T-helper 1 cell treated with Interleukin-12 subunit alpha and Interleukin-12 subunit beta and Interleukin-4 antibody, amounts not matched to agents 30 μg/mL and 1 μg/mL, for 36 hours (primary cell): ENCODE results near the gene SLC6A8.
"Not testable (repeated sequence)": the region's sequence is repeated elsewhere in the genome, so short reads cannot be mapped to it uniquely, and the experiment has no call there.

Experiments used
- H3K27ac Mint-ChIP-seq: one replicate; pipeline ENCODE4 v1.8.0; 2021; ENCODE audit warnings: mild to moderate bottlenecking, mixed read lengths
- H3K27me3 Mint-ChIP-seq: one replicate; pipeline ENCODE4 v1.8.0; 2021; ENCODE audit warnings: low read depth, mixed read lengths
- H3K36me3 Mint-ChIP-seq: one replicate; pipeline ENCODE4 v1.8.0; 2021; ENCODE audit warnings: low read depth, mixed read lengths
- H3K4me1 Mint-ChIP-seq: one replicate; pipeline ENCODE4 v1.8.0; 2021; ENCODE audit warnings: low read depth, mixed read lengths
- H3K4me3 Mint-ChIP-seq: one replicate; pipeline ENCODE4 v1.8.0; 2021; ENCODE audit warnings: mild to moderate bottlenecking, moderate library complexity, mixed read lengths
- H3K9me3 Mint-ChIP-seq: one replicate; pipeline ENCODE4 v1.8.0; 2021; ENCODE audit warnings: mixed read lengths

SLC6A8 gene

GRCh38 chrX:153702336-153703035, 14.8 kb downstream of the SLC6A8 start:
- no peak overlapping the region for H3K4me3 Mint-ChIP-seq

GRCh38 chrX:153703036-153703370, 15.3 kb downstream of the SLC6A8 start:
- Mint-ChIP-seq H3K4me1 (no peaks in the 10 kb centered on the region), H3K27ac (no peak overlapping the region), H3K9me3 (no peaks in the 10 kb centered on the region), H3K27me3 (no peaks in the 10 kb centered on the region), H3K4me3 (no peak overlapping the region), H3K36me3 (peaks cover 8% of the 10 kb centered on the region)

More at GRCh38 chrX:153702336-153703035, 14.8 kb downstream of the SLC6A8 start:
- H3K36me3 Mint-ChIP-seq: peaks cover 9% of the 10 kb centered on the region
- no peaks in the 10 kb centered on the region for H3K9me3 Mint-ChIP-seq
- H3K27ac Mint-ChIP-seq: no peak overlapping the region
- H3K27me3 Mint-ChIP-seq: no peaks in the 10 kb centered on the region
- H3K4me1 Mint-ChIP-seq: no peaks in the 10 kb centered on the region

GRCh38 chrX:153704021-153704526, 16.3 kb downstream of the SLC6A8 start:
- Mint-ChIP-seq H3K27ac (no peak overlapping the region), H3K9me3 (no peaks in the 10 kb centered on the region), H3K27me3 (no peaks in the 10 kb centered on the region), H3K36me3 (peaks cover 5% of the 10 kb centered on the region), H3K4me1 (peaks cover 1% of the 10 kb centered on the region), H3K4me3 (no peak overlapping the region)

- not testable (repeated sequence) for H3K27ac Mint-ChIP-seq, H3K4me1 Mint-ChIP-seq
Measured at GRCh38 chrX:153704631-153705402, 17.1 kb downstream of the SLC6A8 start.

GRCh38 chrX:153705403-153706060, 17.8 kb downstream of the SLC6A8 start:
- H3K4me1 Mint-ChIP-seq, H3K9me3 Mint-ChIP-seq, H3K27me3 Mint-ChIP-seq, H3K36me3 Mint-ChIP-seq, H3K4me3 Mint-ChIP-seq, H3K27ac Mint-ChIP-seq: not testable (repeated sequence)

More at GRCh38 chrX:153704631-153705402, 17.1 kb downstream of the SLC6A8 start:
- not testable (repeated sequence) for H3K9me3 Mint-ChIP-seq, H3K27me3 Mint-ChIP-seq, H3K4me3 Mint-ChIP-seq, H3K36me3 Mint-ChIP-seq

GRCh38 chrX:153706799-153707198, 19.1 kb downstream of the SLC6A8 start:
- H3K27ac Mint-ChIP-seq: no peak overlapping the region
- H3K27me3 Mint-ChIP-seq: no peaks in the 10 kb centered on the region
- peaks cover 1% of the 10 kb centered on the region for H3K4me1 Mint-ChIP-seq
- no peak overlapping the region for H3K4me3 Mint-ChIP-seq
- H3K36me3 Mint-ChIP-seq: peaks cover 5% of the 10 kb centered on the region
- no peaks in the 10 kb centered on the region for H3K9me3 Mint-ChIP-seq

GRCh38 chrX:153707406-153707805, 19.7 kb downstream of the SLC6A8 start:
- Mint-ChIP-seq H3K4me1 (peaks cover 1% of the 10 kb centered on the region), H3K27ac (no peak overlapping the region), H3K4me3 (no peak overlapping the region), H3K9me3 (no peaks in the 10 kb centered on the region), H3K27me3 (no peaks in the 10 kb centered on the region), H3K36me3 (peaks cover 5% of the 10 kb centered on the region)

GRCh38 chrX:153708415-153708814, 20.7 kb downstream of the SLC6A8 start:
- no peak overlapping the region for H3K4me3 Mint-ChIP-seq
- peaks cover 1% of the 10 kb centered on the region for H3K4me1 Mint-ChIP-seq
- no peaks in the 10 kb centered on the region for H3K27me3 Mint-ChIP-seq
- H3K9me3 Mint-ChIP-seq: no peaks in the 10 kb centered on the region
- no peak overlapping the region for H3K27ac Mint-ChIP-seq
- H3K36me3 Mint-ChIP-seq: peaks cover 4% of the 10 kb centered on the region

- Mint-ChIP-seq H3K4me3 (no peak overlapping the region), H3K4me1 (peaks cover 1% of the 10 kb centered on the region), H3K27ac (no peak overlapping the region), H3K27me3 (no peaks in the 10 kb centered on the region), H3K9me3 (no peaks in the 10 kb centered on the region), H3K36me3 (peaks cover 7% of the 10 kb centered on the region)
Measured at GRCh38 chrX:153709726-153710674, 22.3 kb downstream of the SLC6A8 start.

- H3K4me3 Mint-ChIP-seq: no peak overlapping the region
- H3K9me3 Mint-ChIP-seq: no peaks in the 10 kb centered on the region
- H3K27me3 Mint-ChIP-seq: no peaks in the 10 kb centered on the region
- no peak overlapping the region for H3K27ac Mint-ChIP-seq
- H3K4me1 Mint-ChIP-seq: peaks cover 2% of the 10 kb centered on the region
- peaks cover 16% of the 10 kb centered on the region for H3K36me3 Mint-ChIP-seq
Measured at GRCh38 chrX:153714256-153714655, 26.5 kb downstream of the SLC6A8 start.

GRCh38 chrX:153717445-153717844, 29.7 kb downstream of the SLC6A8 start:
- peaks cover 25% of the 10 kb centered on the region for H3K36me3 Mint-ChIP-seq

GRCh38 chrX:153719238-153719637, 31.5 kb downstream of the SLC6A8 start:
- no peaks in the 10 kb centered on the region for H3K9me3 Mint-ChIP-seq
- no peak overlapping the region for H3K4me3 Mint-ChIP-seq
- H3K27ac Mint-ChIP-seq: no peak overlapping the region

More at GRCh38 chrX:153717445-153717844, 29.7 kb downstream of the SLC6A8 start:
- peaks cover 9% of the 10 kb centered on the region for H3K4me1 Mint-ChIP-seq
- no peak overlapping the region for H3K4me3 Mint-ChIP-seq
- H3K9me3 Mint-ChIP-seq: no peaks in the 10 kb centered on the region
- H3K27me3 Mint-ChIP-seq: no peaks in the 10 kb centered on the region
- H3K27ac Mint-ChIP-seq: no peak overlapping the region

GRCh38 chrX:153719701-153720100, 32.0 kb downstream of the SLC6A8 start:
- no peak overlapping the region for H3K27ac Mint-ChIP-seq
- peaks cover 13% of the 10 kb centered on the region for H3K4me1 Mint-ChIP-seq
- H3K27me3 Mint-ChIP-seq: no peaks in the 10 kb centered on the region
- no peaks in the 10 kb centered on the region for H3K9me3 Mint-ChIP-seq
- no peak overlapping the region for H3K4me3 Mint-ChIP-seq
- H3K36me3 Mint-ChIP-seq: peaks cover 18% of the 10 kb centered on the region

More at GRCh38 chrX:153719238-153719637, 31.5 kb downstream of the SLC6A8 start:
- Mint-ChIP-seq H3K27me3 (no peaks in the 10 kb centered on the region), H3K4me1 (peaks cover 13% of the 10 kb centered on the region), H3K36me3 (peaks cover 20% of the 10 kb centered on the region)
